Fibroblast of the aortic adventitia (primary cell): ENCODE measurements around the gene GRAMD1A. TPM values are rescaled to one million over a fixed set of nuclear protein-coding genes. Genes with fewer than 3 reads are reported as not detected.

ENCODE experiments used
- DNase-seq: peaks from one replicate; pipeline ENCODE4 v3.0.0-alpha.2; 2010; ENCODE audit warnings: low read depth
- H3K4me3 ChIP-seq: 2 replicates; pipeline ENCODE4 v1.5.1; 2011; ENCODE audit warnings: low read depth, mild to moderate bottlenecking, control low read depth, low read length, moderate library complexity
- total RNA-seq: library from RNA; depleted of rRNA; stranded (reverse); fragments of >200 nt; gene quantifications from 2 replicates; pipeline ENCODE4 v1.2.3, GENCODE V29; 2012; ENCODE audit warnings: low replicate concordance
- TF ChIP-seq, protein P1 (sequence below): IDR thresholded peaks from 2 replicates; pipeline ENCODE4 v1.5.1; 2011; ENCODE audit warnings: mild to moderate bottlenecking, low read length, control low read depth, inconsistent platforms; ENCODE audit not compliant: insufficient read depth

The GRAMD1A gene
- total RNA-seq, 1 donor = 25.1 TPM

- DNase-seq = no peak
- peak overlapping the region; percentile 48 for H3K4me3 ChIP-seq
- TF ChIP-seq, protein P1, sequence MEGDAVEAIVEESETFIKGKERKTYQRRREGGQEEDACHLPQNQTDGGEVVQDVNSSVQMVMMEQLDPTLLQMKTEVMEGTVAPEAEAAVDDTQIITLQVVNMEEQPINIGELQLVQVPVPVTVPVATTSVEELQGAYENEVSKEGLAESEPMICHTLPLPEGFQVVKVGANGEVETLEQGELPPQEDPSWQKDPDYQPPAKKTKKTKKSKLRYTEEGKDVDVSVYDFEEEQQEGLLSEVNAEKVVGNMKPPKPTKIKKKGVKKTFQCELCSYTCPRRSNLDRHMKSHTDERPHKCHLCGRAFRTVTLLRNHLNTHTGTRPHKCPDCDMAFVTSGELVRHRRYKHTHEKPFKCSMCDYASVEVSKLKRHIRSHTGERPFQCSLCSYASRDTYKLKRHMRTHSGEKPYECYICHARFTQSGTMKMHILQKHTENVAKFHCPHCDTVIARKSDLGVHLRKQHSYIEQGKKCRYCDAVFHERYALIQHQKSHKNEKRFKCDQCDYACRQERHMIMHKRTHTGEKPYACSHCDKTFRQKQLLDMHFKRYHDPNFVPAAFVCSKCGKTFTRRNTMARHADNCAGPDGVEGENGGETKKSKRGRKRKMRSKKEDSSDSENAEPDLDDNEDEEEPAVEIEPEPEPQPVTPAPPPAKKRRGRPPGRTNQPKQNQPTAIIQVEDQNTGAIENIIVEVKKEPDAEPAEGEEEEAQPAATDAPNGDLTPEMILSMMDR = no peak
Observed at GRCh38 chr19:35029737-35030256, 29.7 kb downstream of the GRAMD1A start.

DNA sequence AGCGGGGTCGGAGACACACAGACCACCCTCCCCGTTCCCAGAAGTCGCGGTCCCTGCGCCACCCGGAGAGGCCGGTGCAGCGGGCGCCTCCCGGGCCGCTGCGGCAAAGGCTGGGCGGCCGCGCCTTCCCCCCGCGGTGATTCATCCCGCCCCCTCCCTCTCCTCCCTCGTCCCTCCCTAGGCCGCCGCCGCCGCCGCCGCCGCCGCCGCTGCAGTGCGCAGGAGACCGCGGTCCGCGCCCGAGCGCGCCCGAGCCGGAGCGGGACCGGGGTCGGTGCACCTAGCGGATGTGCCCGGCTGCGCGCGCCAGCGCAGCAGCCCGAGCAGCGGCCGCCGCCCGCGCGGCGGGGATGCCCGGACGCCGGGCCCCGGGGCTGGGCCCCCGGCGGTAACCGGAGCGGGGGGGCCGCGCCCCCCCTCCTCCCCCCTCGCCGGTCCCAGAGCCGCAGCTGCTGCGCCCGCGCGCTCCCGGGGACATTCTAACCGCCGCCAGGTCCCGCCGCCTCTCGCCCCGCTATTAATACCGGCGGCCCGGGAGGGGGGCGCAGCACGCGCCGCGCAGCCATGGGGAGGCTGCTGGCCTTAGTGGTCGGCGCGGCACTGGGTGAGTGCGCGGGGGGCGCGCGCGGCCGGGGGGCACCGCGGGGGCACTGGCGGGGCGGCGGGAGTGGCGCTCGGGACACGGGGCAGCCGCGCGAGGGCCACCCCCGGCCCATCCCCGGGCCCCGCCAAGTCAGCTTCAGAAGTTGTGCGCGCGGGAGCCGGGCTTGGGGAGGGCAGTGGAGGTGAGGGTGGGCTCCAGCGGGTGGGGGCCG lies 30.3 kb downstream of the GRAMD1A start, which contains the start of gene SCN1B:
SCN1B (plus strand) TSS at position 214 of the 815 bp plus-strand sequence; CDS start at position 565, 351 bp downstream.
- peak; percentile 37 for DNase-seq
- TF ChIP-seq, protein P1 = no peak
- peak within 1 kb of the TSS; percentile 63 for H3K4me3 ChIP-seq

DNA sequence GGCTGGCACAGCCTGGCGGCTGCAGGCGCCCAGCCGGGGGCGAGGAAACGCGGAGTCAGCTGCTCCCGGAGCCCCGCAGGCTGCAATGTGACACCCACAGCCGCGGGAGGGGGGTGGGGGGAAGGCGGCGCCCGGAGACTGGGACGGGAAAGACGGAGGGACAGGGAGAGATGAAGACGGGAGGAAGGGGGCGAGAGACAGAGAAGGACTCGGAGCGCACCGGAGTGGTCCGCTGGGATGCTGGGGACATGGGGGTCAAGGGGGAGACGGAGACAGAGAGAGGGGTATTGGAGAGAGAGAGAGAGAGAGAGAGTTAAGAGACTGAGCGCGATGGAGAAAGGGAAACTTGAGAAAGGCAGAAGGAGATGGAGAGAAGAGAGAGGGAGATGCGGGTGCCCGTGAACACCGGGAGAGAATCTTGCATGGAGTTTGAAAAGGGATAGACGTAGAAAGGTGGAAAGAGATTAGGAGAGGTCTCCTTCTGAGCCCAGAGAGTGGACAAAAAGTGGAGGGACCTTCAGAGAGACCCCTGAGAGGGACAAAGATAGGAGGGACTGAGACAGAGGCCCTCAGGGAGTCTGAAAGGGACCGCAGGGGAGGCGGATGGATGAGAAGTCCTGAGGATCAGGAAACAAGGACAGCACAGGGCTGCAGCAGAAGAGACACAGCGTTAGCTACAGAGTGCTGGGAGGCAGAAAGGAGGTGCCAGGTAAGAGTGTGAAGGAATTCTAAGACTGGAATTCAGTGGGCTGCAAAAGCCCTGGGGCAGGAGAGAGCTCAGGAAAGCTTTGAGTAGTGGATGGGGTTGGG lies 31.2 kb downstream of the GRAMD1A start:
- H3K4me3 ChIP-seq = peak overlapping the region; percentile 63
- peak; percentile 19 for DNase-seq
- TF ChIP-seq, protein P1 = no peak

- TF ChIP-seq, protein P1 = no peak
- no peak for DNase-seq
- H3K4me3 ChIP-seq = no peak overlapping the region
Observed at GRCh38 chr19:35032356-35032865, 32.3 kb downstream of the GRAMD1A start.

GRCh38 chr19:35033067-35034004 lies 33.2 kb downstream of the GRAMD1A start:
- H3K4me3 ChIP-seq = no peak overlapping the region
- TF ChIP-seq, protein P1 = no peak
- no peak for DNase-seq
